H1 (cell line): ENCODE measurements around the gene IREB2.

Experiments used
- BRCA1 ChIP-seq: IDR thresholded peaks from 2 replicates; pipeline ENCODE4 v1.6.1; 2012; ENCODE audit warnings: low read depth, low read length, improper control_type of control experiment
- CHD1 ChIP-seq: IDR thresholded peaks from 2 replicates; pipeline ENCODE4 v1.6.1; 2012; ENCODE audit warnings: low read depth, low read length, improper control_type of control experiment
- CTCF ChIP-seq, 3 experiments: IDR thresholded peaks; 1 replicate in 2 of 3; 2 replicates in 1 of 3; pipeline versions ENCODE4 v1.5.1 to v1.6.1; 2011; ENCODE audit warnings: low read length in 3 of 3, mild to moderate bottlenecking in 3 of 3, inconsistent platforms in 2 of 3, low read depth in 1 of 3, moderate library complexity in 1 of 3; ENCODE audit not compliant: insufficient read depth in 1 of 3; ENCODE audit errors: control extremely low read depth in 1 of 3
- EZH2 ChIP-seq: fragments of 200-600 bp; sonication (generic); IDR thresholded peaks from 2 replicates; pipeline ENCODE4 v1.7.1; 2012; ENCODE audit warnings: low read depth, mild to moderate bottlenecking, moderate library complexity, low read length, inconsistent platforms; ENCODE audit not compliant: severe bottlenecking
- KDM4A ChIP-seq: IDR thresholded peaks from one replicate; pipeline ENCODE4 v1.7.1; 2012; ENCODE audit warnings: low read depth, mild to moderate bottlenecking, moderate library complexity, low read length, inconsistent platforms; ENCODE audit not compliant: severe bottlenecking
- MAFK ChIP-seq: IDR thresholded peaks from 2 replicates; pipeline ENCODE4 v1.6.1; 2012; ENCODE audit warnings: low read depth, mild to moderate bottlenecking, improper control_type of control experiment, low read length
- POLR2A ChIP-seq, 2 experiments: IDR thresholded peaks; 1 replicate in 1 of 2; 2 replicates in 1 of 2; pipeline ENCODE4 v1.6.1; 2011; ENCODE audit warnings: low read depth in 2 of 2, low read length in 2 of 2, mild to moderate bottlenecking in 2 of 2; ENCODE audit errors: control extremely low read depth in 1 of 2
- POLR2AphosphoS5 ChIP-seq: IDR thresholded peaks from 2 replicates; pipeline ENCODE4 v1.6.1; 2011; ENCODE audit warnings: low read depth, low read length
- POU5F1 ChIP-seq: IDR thresholded peaks from 2 replicates; pipeline ENCODE4 v1.6.1; 2011; ENCODE audit warnings: low read depth, mild to moderate bottlenecking, low read length, moderate library complexity
- RAD21 ChIP-seq, 2 experiments: IDR thresholded peaks in 1 of 2; conservative IDR thresholded peaks in 1 of 2; 2 replicates each; pipeline ENCODE4 v1.6.1; 2011; ENCODE audit warnings: low read depth in 2 of 2, low read length in 2 of 2, improper control_type of control experiment in 1 of 2, inconsistent platforms in 1 of 2, mild to moderate bottlenecking in 1 of 2, moderate library complexity in 1 of 2
- RXRA ChIP-seq: IDR thresholded peaks from 2 replicates; pipeline ENCODE4 v1.6.1; 2011; ENCODE audit warnings: low read depth, mild to moderate bottlenecking, low read length, moderate library complexity; ENCODE audit not compliant: insufficient read depth
- USF2 ChIP-seq: IDR thresholded peaks from 2 replicates; pipeline ENCODE4 v1.6.1; 2011; ENCODE audit warnings: low read length, improper control_type of control experiment
- YY1 ChIP-seq: IDR thresholded peaks from 2 replicates; pipeline ENCODE4 v1.6.1; 2011; ENCODE audit warnings: low read depth, mild to moderate bottlenecking, low read length
- ZNF274 ChIP-seq: IDR thresholded peaks from 2 replicates; pipeline ENCODE4 v1.7.0; 2012; ENCODE audit warnings: low read length, borderline replicate concordance; ENCODE audit errors: extremely low read depth

GRCh38 chr15:78527325-78527724, 89.3 kb downstream of the IREB2 start:
- TF ChIP-seq CTCF (IDR thresholded peaks at IDR 0.05; ENCODE audit: control extremely low read depth in 1 of 3, insufficient read depth in 1 of 3, low read depth in 1 of 3, low read length in 3 of 3) (no peak), USF2 (no peak), EZH2 (no peak), POLR2AphosphoS5 (no peak), KDM4A (no peak), POLR2A (IDR thresholded peaks at IDR 0.05; ENCODE audit: control extremely low read depth in 1 of 2, low read depth in 2 of 2, low read length in 2 of 2) (no peak), BRCA1 (no peak), RAD21 (IDR thresholded peaks at IDR 0.05 in 1 of 2, conservative IDR thresholded peaks at IDR 0.05 in 1 of 2; ENCODE audit: low read depth in 2 of 2, low read length in 2 of 2) (no peak), ZNF274 (no peak), POU5F1 (no peak), MAFK (no peak), CHD1 (no peak), YY1 (no peak), RXRA (no peak)
